ENCODE data around the gene TAF1B.
A peak's percentile ranks its signal among the peaks of the same experiment; 100 is the strongest.

Gene TAF1B

GRCh38 chr2:9809064-9809356 lies 34.3 kb upstream of the TAF1B start:
- TF ChIP-seq, protein P1, sequence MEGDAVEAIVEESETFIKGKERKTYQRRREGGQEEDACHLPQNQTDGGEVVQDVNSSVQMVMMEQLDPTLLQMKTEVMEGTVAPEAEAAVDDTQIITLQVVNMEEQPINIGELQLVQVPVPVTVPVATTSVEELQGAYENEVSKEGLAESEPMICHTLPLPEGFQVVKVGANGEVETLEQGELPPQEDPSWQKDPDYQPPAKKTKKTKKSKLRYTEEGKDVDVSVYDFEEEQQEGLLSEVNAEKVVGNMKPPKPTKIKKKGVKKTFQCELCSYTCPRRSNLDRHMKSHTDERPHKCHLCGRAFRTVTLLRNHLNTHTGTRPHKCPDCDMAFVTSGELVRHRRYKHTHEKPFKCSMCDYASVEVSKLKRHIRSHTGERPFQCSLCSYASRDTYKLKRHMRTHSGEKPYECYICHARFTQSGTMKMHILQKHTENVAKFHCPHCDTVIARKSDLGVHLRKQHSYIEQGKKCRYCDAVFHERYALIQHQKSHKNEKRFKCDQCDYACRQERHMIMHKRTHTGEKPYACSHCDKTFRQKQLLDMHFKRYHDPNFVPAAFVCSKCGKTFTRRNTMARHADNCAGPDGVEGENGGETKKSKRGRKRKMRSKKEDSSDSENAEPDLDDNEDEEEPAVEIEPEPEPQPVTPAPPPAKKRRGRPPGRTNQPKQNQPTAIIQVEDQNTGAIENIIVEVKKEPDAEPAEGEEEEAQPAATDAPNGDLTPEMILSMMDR (conservative IDR thresholded peaks at IDR 0.05; ENCODE audit: low read length): no peak
- no peak overlapping the region for H3K4me3 ChIP-seq (ENCODE audit: low read length)
- DNase-seq (ENCODE audit: low read depth): no peak

GRCh38 chr2:9809448-9810088 lies 33.7 kb upstream of the TAF1B start:
- H3K4me3 ChIP-seq (ENCODE audit: low read length): no peak overlapping the region
- no peak for DNase-seq (ENCODE audit: low read depth)
- TF ChIP-seq, protein P1 (conservative IDR thresholded peaks at IDR 0.05; ENCODE audit: low read length): no peak

DNA sequence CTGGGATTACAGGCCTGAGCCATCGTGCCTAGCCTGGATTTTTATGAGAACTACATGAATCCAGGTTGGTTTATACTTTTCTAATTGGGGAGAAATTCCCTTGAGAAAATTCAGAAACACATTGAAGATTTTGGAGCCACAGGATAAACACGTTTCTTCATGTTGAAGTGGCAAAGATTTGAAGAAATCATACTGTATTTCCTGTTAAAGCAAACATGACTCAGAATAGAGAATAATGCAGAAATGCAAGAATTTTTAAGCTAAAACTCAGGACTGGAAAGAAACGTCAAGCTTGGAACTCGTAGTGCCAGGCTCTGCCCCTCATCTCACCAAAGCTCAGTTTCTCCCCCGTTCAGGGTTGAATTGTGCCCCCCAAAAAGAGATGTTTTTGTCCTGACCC lies 32.1 kb upstream of the TAF1B start:
- no peak for DNase-seq (ENCODE audit: low read depth)
- H3K4me3 ChIP-seq (ENCODE audit: low read length): no peak overlapping the region
- TF ChIP-seq, protein P1 (conservative IDR thresholded peaks at IDR 0.05; ENCODE audit: low read length): no peak

GRCh38 chr2:9811679-9812511 lies 31.4 kb upstream of the TAF1B start:
- TF ChIP-seq, protein P1 (conservative IDR thresholded peaks at IDR 0.05; ENCODE audit: low read length): no peak
- no peak for DNase-seq (ENCODE audit: low read depth)
- no peak overlapping the region for H3K4me3 ChIP-seq (ENCODE audit: low read length)

DNA sequence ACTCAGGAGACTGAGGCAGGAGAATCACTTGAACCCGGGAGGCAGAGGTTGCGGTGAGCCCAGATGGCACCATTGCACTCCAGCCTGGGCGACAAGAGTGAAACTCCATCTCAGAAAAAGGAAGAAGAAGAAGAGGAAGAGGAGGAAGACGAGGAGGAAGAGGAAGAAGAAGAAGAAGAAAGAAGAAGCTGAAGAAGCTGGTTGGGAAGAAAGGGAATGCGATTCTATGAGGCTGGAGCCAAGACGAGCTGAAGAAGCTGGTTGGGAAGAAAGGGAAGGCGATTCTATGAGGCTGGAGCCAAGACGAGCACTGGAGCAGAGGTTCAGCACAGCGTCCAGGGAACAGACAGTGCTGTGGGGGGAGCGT lies 30.3 kb upstream of the TAF1B start:
- DNase-seq (ENCODE audit: low read depth): no peak
- TF ChIP-seq, protein P1 (conservative IDR thresholded peaks at IDR 0.05; ENCODE audit: low read length): no peak
- H3K4me3 ChIP-seq (ENCODE audit: low read length): no peak overlapping the region

DNA sequence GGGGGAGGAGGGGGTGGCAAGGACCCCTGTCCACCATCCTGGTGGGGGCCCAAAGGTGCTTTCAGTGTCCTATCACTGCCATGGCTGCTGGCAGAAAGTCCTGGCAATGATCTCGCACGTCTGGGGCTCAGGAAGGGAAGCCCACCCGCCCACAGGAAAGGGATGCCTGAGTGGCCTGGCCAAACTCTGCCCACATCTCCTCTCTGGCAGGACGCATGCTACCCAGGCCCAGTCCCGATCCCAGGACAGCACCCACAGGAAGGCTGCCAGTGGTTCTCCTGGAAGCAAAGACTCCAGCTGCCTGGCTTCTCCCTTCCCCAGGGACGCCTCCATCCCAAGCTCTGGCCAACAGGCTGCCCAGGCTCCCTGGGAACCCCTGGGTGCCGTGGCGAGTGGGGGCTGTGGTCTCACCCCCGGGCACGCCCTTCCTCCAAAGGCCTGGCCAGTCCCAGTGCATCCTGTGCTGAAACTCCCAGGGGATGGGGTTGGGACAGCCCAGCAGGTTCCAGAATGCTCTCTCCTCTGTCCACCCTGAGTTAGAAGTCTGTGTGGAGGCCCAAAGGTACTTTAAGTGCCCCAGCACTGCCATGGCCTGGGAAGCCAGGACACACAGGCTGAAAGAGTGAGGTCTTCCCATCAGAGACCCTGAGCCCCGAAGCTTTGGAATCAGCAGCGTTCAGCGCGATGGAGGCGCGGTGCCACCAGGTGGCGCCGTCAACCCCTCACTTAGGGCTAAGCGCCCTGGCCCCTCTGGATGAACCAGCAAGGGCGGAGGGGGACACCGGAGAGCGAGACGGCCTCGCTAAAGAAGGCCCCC lies 29.8 kb upstream of the TAF1B start:
- peak; percentile 53 for DNase-seq (ENCODE audit: low read depth)
- peak overlapping the region; percentile 39 for H3K4me3 ChIP-seq (ENCODE audit: low read length)
- TF ChIP-seq, protein P1 (conservative IDR thresholded peaks at IDR 0.05; ENCODE audit: low read length): peak; percentile 86
